Karpas-422 (cell line): ENCODE data around the gene C1R. TPM values are rescaled to one million over a fixed set of nuclear protein-coding genes. Genes with fewer than 3 reads are reported as not detected.

Experiments used
- DNase-seq: peaks from one replicate; pipeline ENCODE4 v3.0.0-alpha.2; 2015
- H2AFZ ChIP-seq: fragments of 200-600 bp; sonication (generic); 2 replicates; pipeline ENCODE4 v1.6.1; 2014; ENCODE audit warnings: antibody characterized with exemption, low read length, mixed read lengths
- H3K27ac ChIP-seq: fragments of 200-600 bp; sonication (generic); 2 replicates; pipeline ENCODE4 v1.5.1; 2014; ENCODE audit warnings: mild to moderate bottlenecking, low read length, moderate library complexity
- H3K27me3 ChIP-seq: fragments of 200-600 bp; sonication (generic); 2 replicates; pipeline ENCODE4 v1.6.1; 2014; ENCODE audit warnings: low read length, mixed read lengths
- H3K36me3 ChIP-seq: fragments of 200-600 bp; sonication (generic); 2 replicates; pipeline ENCODE4 v1.6.1; 2014; ENCODE audit warnings: low read length, mixed read lengths; ENCODE audit not compliant: insufficient read depth
- H3K4me1 ChIP-seq: fragments of 200-600 bp; sonication (generic); 2 replicates; pipeline ENCODE4 v1.6.1; 2014; ENCODE audit warnings: mild to moderate bottlenecking, low read length, mixed read lengths
- H3K4me2 ChIP-seq: fragments of 200-600 bp; sonication (generic); 2 replicates; pipeline ENCODE4 v1.6.1; 2014; ENCODE audit warnings: low read length, low read depth, mild to moderate bottlenecking; ENCODE audit not compliant: poor library complexity, severe bottlenecking
- H3K4me3 ChIP-seq: fragments of 200-600 bp; sonication (generic); 2 replicates; pipeline ENCODE4 v1.5.1; 2014; ENCODE audit warnings: mild to moderate bottlenecking, antibody characterized with exemption, low read length, mixed read lengths
- H3K79me2 ChIP-seq: fragments of 200-600 bp; sonication (generic); 2 replicates; pipeline ENCODE4 v1.6.1; 2014; ENCODE audit warnings: mild to moderate bottlenecking, low read length, mixed read lengths
- H3K9ac ChIP-seq: fragments of 200-600 bp; sonication (generic); 2 replicates; pipeline ENCODE4 v1.6.0; 2014; ENCODE audit warnings: low read length
- H3K9me2 ChIP-seq: fragments of 200-600 bp; sonication (generic), shearing (Covaris generic); replicated peaks from 2 replicates; pipeline ENCODE4 v1.6.0; 2014; ENCODE audit warnings: mild to moderate bottlenecking, low read length, moderate library complexity; ENCODE audit not compliant: insufficient read depth
- H3K9me3 ChIP-seq: fragments of 300-700, 200-600 bp; sonication (generic); 2 replicates; pipeline ENCODE4 v1.6.1; 2014; ENCODE audit warnings: low read length, mixed read lengths
- H4K20me1 ChIP-seq: fragments of 200-600 bp; sonication (generic); 2 replicates; pipeline ENCODE4 v1.6.1; 2014; ENCODE audit warnings: mild to moderate bottlenecking, antibody characterized with exemption, low read length, low read depth; ENCODE audit not compliant: insufficient read depth
- total RNA-seq: library from RNA; depleted of rRNA; stranded (reverse); fragments of >200 nt; shearing (Covaris generic); gene quantifications from 2 replicates; pipeline ENCODE4 v1.2.3, GENCODE V29; 2014; ENCODE audit warnings: low replicate concordance

Gene C1R
- total RNA-seq, 1 experiment from 2014 or later, result 2.8 TPM

DNA sequence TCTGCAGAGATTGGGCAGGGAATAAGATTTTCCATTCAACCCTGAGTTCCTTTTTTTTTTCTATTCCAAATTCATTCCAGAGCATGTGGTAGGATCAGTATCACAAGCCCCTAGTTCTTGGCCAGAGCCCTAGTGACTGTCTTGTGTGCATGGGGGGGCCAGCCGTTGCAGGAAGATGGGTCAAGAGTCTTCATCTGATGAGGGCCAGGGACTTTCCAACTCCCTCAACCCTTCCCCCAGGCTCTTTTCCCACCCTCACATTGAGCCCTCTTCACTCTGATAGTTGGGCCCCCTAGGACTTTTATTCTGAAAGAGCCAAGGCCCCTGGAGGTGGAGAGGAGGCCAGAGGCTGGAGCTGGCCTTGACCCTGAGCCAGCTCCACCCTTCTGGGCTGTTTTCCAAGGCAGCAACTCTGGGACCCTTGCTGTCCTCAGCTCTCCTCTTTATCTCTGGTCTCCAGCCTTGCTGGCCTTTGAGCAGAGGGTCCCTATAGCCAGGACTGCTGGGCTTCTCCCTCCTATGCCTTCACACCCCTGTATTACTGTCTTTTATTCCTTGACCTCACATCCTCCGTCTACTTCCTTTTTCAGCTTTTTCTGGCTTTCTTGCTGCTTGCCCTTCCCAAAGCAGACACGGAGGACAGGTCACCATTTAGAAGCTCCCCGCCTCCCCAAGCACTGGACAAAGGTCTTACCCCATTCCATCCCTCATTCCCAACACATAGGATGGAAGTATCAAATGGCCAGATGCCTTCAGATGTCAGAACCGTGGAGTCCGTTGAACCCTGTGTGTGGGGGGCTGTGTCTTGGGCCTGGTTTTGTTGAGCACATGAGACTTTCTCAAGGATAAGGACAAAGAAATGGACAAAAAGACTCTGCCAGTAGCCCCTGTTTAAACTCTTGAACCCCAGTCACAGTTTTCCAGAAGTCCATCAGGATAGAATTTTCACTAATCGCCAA is 30.8 kb upstream of the C1R start:
- Histone ChIP-seq H3K9me2 (no peaks in the 10 kb centered on the region), H3K27me3 (no peaks in the 10 kb centered on the region), H3K4me3 (no peak overlapping the region), H2AFZ (no peak overlapping the region), H3K4me2 (no peak overlapping the region), H3K79me2 (no peaks in the 10 kb centered on the region), H4K20me1 (0 out of 2 replicates have a peak, but pooled peaks cover 2% of the 10 kb centered on the region), H3K27ac (no peak overlapping the region), H3K9me3 (no peaks in the 10 kb centered on the region), H3K36me3 (no peaks in the 10 kb centered on the region), H3K4me1 (peaks cover 14% of the 10 kb centered on the region), H3K9ac (no peak overlapping the region)
- no peak for DNase-seq

DNA sequence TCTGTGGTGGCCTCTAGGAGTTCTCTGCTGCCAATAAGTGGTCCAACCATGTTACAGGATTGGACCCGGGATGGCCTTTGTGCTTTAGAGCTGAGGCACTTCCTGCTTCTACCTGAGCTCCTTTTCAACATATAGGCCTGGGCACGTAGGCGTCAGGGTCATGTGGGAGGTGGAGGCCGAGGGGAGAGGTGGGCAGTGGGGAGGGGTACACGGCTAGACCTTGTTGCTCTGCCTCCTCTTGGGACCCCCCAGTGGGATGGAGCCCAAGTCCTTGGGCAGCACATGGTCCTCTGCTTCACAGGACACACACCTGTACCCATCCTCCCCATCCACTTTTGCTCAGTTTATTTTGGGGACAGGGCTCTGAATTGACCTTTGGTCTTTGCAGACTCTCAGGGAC is 29.1 kb upstream of the C1R start:
- Histone ChIP-seq H3K4me3 (no peak overlapping the region), H3K27ac (no peak overlapping the region), H3K27me3 (no peaks in the 10 kb centered on the region), H3K9me3 (no peaks in the 10 kb centered on the region), H3K79me2 (no peaks in the 10 kb centered on the region), H3K9ac (no peak overlapping the region), H3K36me3 (no peaks in the 10 kb centered on the region), H4K20me1 (no peaks in the 10 kb centered on the region), H3K4me1 (peaks cover 22% of the 10 kb centered on the region), H3K4me2 (no peak overlapping the region), H2AFZ (no peak overlapping the region), H3K9me2 (no peaks in the 10 kb centered on the region)
- no peak for DNase-seq

DNA sequence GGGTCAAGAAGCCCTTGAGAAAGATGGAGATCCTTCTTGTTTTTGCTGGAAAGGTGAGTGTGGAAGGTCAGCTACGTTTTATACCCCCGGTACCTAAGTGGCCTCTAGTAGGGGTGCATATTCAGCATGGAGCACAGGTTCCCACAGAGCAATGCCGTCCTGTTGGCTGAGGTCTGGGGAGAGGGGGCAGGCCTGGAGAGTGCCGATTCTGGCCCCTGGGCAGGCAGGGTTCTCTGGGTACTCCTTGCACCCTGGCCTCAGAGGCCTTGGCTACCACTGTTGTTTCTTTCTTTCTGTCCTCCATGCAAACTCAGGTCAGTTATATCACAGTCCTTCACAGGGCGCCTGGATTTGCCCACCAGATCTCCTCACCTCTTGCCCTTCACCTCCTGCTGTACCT is 27.9 kb upstream of the C1R start:
- Histone ChIP-seq H3K9me3 (no peaks in the 10 kb centered on the region), H3K36me3 (no peaks in the 10 kb centered on the region)
- no peak for DNase-seq

DNA sequence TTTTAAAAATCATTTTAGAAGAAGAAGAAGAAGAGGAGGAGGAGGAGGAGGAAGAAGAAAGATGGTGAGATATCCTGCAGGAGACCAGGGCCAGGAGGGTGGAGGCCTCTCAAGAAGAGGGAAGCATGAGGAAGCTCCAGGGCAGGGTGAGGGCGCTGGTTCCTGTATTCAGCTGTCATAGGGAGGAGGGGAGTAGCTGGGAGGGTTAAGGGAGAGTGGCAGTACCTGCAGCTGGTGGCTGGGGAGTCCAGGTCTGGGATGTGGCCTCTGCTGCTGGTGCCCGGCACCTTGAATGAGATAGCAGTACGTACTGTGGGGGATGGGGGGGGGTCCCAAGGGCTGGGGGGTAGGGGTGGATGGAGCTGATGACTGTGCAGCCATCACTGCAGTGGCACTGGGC is 26.6 kb upstream of the C1R start:
- Histone ChIP-seq H3K9ac (no peak overlapping the region), H4K20me1 (no peaks in the 10 kb centered on the region), H3K4me3 (0 out of 2 replicates have a peak overlapping the region, but pooled peaks have one; percentile 0), H3K4me2 (peak overlapping the region; percentile 55), H3K9me2 (no peaks in the 10 kb centered on the region), H3K36me3 (peaks cover 6% of the 10 kb centered on the region; the same call in 1 of the 2 replicates), H3K79me2 (no peaks in the 10 kb centered on the region), H3K4me1 (peaks cover 22% of the 10 kb centered on the region), H3K27ac (no peak overlapping the region), H2AFZ (no peak overlapping the region), H3K9me3 (no peaks in the 10 kb centered on the region), H3K27me3 (no peaks in the 10 kb centered on the region)
- no peak for DNase-seq

More for the DNA sequence above, 27.9 kb upstream of the C1R start:
- Histone ChIP-seq H4K20me1 (no peaks in the 10 kb centered on the region), H3K9ac (no peak overlapping the region), H3K4me3 (no peak overlapping the region), H2AFZ (no peak overlapping the region), H3K79me2 (no peaks in the 10 kb centered on the region), H3K4me1 (peaks cover 22% of the 10 kb centered on the region), H3K27ac (no peak overlapping the region), H3K9me2 (no peaks in the 10 kb centered on the region), H3K27me3 (no peaks in the 10 kb centered on the region), H3K4me2 (no peak overlapping the region)

DNA sequence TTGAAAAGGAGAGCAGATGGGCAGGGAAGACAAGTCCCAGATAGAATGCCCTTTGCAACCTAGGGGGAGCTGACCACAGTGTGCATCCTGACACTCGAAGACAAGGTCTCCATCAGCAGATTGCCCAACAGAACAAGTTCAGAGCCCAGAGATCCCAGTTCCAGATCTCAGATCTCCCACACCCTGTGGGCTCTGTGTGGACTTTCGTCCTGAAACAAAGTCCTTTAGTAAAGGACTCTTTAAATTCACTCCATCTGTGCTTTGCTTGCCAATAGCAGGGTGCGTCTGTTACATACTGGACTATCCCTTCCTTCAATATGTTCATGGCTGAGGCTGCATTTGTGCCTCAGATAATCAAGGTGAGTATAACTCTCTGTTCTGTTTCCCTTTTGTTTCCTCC is 25.4 kb upstream of the C1R start:
- Histone ChIP-seq H3K27me3 (no peaks in the 10 kb centered on the region), H4K20me1 (no peaks in the 10 kb centered on the region)
- no peak for DNase-seq

DNA sequence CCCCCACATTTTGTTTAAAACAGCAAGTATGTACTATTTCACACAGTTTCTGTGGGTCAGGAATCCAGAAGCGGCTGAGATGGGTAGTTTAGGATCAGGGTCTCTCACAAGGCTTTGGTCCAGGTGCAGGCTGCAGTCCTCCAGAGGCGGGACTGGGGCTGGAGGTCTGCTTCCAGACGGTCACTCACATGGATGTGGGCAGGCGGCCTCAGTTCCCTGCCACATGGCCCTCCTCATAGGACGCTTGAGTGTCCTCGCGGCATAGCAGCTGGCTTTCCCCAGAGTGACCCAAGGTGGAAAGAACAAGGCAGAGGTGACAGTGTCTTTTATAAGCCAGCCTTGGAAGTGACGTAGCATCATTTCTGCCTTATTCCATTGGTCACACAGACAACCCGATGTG is 24.7 kb upstream of the C1R start:
- no peaks in the 10 kb centered on the region for H3K9me3 ChIP-seq
- peaks cover 31% of the 10 kb centered on the region for H3K4me1 ChIP-seq
- no peak overlapping the region for H3K27ac ChIP-seq
- H4K20me1 ChIP-seq, result no peaks in the 10 kb centered on the region
- H3K9ac ChIP-seq, result no peak overlapping the region
- no peaks in the 10 kb centered on the region for H3K27me3 ChIP-seq
- no peak for DNase-seq
- no peak overlapping the region for H2AFZ ChIP-seq
- no peaks in the 10 kb centered on the region for H3K79me2 ChIP-seq
- no peaks in the 10 kb centered on the region for H3K9me2 ChIP-seq
- no peak overlapping the region for H3K4me2 ChIP-seq
- H3K36me3 ChIP-seq, result peaks cover 7% of the 10 kb centered on the region; the same call in 1 of the 2 replicates
- no peak overlapping the region for H3K4me3 ChIP-seq

More for the DNA sequence above, 25.4 kb upstream of the C1R start:
- H2AFZ ChIP-seq, result no peak overlapping the region
- H3K9ac ChIP-seq, result no peak overlapping the region
- peaks cover 7% of the 10 kb centered on the region; the same call in 1 of the 2 replicates for H3K36me3 ChIP-seq
- no peak overlapping the region for H3K27ac ChIP-seq
- H3K4me2 ChIP-seq, result peak overlapping the region; percentile 55
- H3K9me3 ChIP-seq, result no peaks in the 10 kb centered on the region
- peaks cover 28% of the 10 kb centered on the region for H3K4me1 ChIP-seq
- H3K9me2 ChIP-seq, result no peaks in the 10 kb centered on the region
- no peak overlapping the region for H3K4me3 ChIP-seq
- no peaks in the 10 kb centered on the region for H3K79me2 ChIP-seq

DNA sequence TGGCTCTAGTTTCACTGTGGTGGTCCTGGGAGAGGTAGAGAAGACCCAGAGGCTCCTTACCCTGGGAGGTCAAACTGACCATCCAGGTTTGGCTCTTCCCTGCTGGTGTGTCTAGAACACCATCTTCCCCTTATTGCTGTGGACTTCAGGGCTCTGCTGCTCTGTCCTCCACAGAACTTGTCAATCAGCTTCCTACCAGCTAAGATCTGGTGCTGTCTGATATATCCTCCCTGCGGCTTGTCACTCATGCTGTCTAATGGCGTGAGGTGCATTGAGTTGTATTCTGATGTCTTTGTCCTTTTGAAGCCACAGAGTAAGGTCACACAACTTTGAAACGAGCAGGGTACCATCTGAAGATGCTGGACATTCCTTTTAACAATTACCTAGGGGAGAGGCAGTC is 24.0 kb upstream of the C1R start:
- no peaks in the 10 kb centered on the region for H3K27me3 ChIP-seq
- H3K9me2 ChIP-seq, result no peaks in the 10 kb centered on the region
- H3K9ac ChIP-seq, result no peak overlapping the region
- no peak for DNase-seq
- H2AFZ ChIP-seq, result no peak overlapping the region
- no peaks in the 10 kb centered on the region for H3K79me2 ChIP-seq
- peaks cover 7% of the 10 kb centered on the region; the same call in 1 of the 2 replicates for H3K36me3 ChIP-seq
- no peak overlapping the region for H3K4me2 ChIP-seq
- H3K9me3 ChIP-seq, result no peaks in the 10 kb centered on the region
- no peaks in the 10 kb centered on the region for H4K20me1 ChIP-seq
- H3K4me1 ChIP-seq, result peaks cover 33% of the 10 kb centered on the region
- H3K27ac ChIP-seq, result no peak overlapping the region
- no peak overlapping the region for H3K4me3 ChIP-seq

DNA sequence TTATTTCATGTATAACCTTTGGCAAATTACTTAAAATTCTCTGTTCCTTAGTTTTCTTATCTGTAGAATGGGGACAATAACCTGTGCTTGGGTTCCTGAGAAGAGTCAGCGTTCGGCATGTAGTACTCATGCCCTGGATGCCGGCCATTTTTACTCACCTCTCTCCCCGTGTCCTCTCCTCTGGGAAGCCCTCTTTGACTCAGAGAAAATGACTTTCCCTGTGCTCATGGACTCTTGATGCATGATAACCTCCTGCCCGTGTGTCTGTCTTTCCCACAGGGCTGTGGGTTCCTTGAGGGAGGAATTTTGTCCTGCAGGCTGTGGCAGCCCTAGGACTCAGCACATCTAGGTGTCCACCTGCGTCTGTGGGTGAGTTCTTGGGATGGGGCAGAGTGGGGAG is 22.6 kb upstream of the C1R start:
- no peaks in the 10 kb centered on the region for H3K9me3 ChIP-seq
- H3K9me2 ChIP-seq, result no peaks in the 10 kb centered on the region
- no peaks in the 10 kb centered on the region for H3K79me2 ChIP-seq
- H3K4me2 ChIP-seq, result no peak overlapping the region
- peaks cover 41% of the 10 kb centered on the region for H3K4me1 ChIP-seq
- no peak overlapping the region for H2AFZ ChIP-seq
- no peak overlapping the region for H3K27ac ChIP-seq
- H3K4me3 ChIP-seq, result no peak overlapping the region
- no peaks in the 10 kb centered on the region for H4K20me1 ChIP-seq
- H3K36me3 ChIP-seq, result peaks cover 7% of the 10 kb centered on the region; the same call in 1 of the 2 replicates
- H3K9ac ChIP-seq, result no peak overlapping the region
- DNase-seq, result no peak
- H3K27me3 ChIP-seq, result no peaks in the 10 kb centered on the region
